HG02623 (cell line): ENCODE measurements around the gene SAMD4B.
"Not testable (repeated sequence)": the region's sequence is repeated elsewhere in the genome, so short reads cannot be mapped to it uniquely, and the experiment has no call there.

Experiments
- ATAC-seq: cut with Tn5 transposase; IDR thresholded peaks from one replicate; pipeline ENCODE4 v1.9.1; 2021; ENCODE audit warnings: moderate library complexity; ENCODE audit not compliant: unreplicated experiment

Gene SAMD4B

GRCh38 chr19:39310558-39311311 lies 31.5 kb upstream of the SAMD4B start:
- no peak for ATAC-seq

- ATAC-seq: no peak
Observed at GRCh38 chr19:39314016-39314728, 28.0 kb upstream of the SAMD4B start.

DNA sequence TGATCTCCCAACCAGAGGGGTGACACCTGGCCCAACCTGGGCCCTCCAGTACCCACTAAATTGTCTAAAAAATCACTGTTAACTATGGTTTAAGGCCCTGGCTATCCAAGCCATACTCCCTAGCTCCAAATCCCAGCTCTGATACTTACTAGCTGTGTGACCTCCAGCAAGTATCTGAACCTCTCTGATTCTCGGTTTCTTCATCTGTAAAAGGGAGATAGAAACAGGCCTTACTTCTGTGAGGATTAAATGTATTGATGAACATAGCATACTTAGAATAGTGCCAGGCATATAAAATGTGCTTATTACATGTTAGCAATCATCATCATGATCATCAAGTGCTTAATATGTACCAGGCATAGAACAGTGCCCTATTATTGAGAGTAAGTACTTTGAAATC lies 26.3 kb upstream of the SAMD4B start:
- no peak for ATAC-seq

DNA sequence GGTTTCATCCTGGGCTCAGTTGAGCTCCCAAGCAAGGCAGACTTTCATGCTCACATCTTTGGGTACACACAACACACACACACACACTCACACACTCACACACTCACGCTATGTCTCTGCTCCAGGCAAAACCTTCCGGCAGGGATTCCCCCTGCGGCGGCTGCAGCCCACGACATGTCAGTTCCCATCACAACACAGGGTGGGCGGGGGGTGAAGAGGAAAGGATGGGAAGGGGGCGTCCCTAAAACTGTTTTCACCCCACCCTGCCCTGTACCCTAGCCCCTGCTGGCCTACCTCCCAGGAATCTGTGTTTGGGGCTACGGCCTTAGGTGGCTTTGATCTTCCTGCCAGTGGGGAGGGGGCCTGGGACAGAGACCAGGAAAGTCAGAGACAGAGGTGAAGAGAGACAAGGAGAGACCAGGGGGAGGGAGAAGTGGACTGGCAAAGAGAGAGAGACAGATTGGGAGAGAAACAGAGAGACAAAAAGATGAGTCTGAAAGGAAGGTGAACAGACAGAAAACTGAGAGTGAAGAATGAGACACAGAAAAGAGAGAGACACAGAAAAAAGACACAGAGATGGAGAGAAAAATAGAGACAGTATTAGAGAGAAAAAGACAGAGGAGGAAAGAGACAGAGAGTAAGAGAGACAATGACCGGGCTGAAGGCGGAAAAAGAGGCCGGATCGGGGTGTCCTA lies 25.4 kb upstream of the SAMD4B start:
- ATAC-seq: no peak

GRCh38 chr19:39317476-39317875 lies 24.7 kb upstream of the SAMD4B start:
- no peak for ATAC-seq

- no peak for ATAC-seq
Observed at GRCh38 chr19:39318071-39318470, 24.1 kb upstream of the SAMD4B start.

GRCh38 chr19:39318690-39319089 lies 23.5 kb upstream of the SAMD4B start:
- ATAC-seq: no peak

DNA sequence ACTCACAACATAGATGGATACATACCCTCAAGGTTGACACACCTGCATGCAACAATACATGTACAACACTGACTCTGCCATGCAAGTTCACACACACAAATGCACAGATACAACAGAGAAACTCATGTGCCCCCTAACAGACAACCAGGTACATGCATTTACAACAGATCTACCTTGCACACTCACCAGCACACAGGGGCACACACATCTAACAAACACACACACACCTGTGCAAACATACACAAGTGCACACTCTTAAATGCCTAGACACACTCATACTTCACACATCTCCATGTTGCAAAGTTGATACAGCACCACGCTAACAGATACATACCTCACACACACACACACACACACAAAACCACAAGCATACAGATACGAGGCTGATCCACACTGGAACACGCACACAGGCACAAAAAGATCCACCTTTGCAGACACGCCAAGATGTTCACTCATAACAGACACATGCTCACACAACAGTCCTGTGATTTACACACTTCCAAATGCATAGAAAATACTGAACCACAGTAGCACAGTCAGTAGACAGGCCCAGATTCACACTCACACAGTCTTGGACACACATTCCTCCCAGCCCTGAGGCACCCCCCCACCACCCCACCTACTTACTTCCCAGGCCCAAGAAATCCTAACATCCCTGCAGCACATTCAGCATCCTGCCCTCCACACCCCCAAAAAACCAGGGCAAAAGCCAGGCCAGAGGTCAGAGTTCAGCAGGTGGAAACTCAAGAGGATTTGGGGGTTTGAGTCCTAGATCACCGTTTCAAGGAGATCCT lies 22.9 kb upstream of the SAMD4B start:
- no peak for ATAC-seq

- no peak for ATAC-seq
Observed at GRCh38 chr19:39319892-39320248, 22.4 kb upstream of the SAMD4B start.

DNA sequence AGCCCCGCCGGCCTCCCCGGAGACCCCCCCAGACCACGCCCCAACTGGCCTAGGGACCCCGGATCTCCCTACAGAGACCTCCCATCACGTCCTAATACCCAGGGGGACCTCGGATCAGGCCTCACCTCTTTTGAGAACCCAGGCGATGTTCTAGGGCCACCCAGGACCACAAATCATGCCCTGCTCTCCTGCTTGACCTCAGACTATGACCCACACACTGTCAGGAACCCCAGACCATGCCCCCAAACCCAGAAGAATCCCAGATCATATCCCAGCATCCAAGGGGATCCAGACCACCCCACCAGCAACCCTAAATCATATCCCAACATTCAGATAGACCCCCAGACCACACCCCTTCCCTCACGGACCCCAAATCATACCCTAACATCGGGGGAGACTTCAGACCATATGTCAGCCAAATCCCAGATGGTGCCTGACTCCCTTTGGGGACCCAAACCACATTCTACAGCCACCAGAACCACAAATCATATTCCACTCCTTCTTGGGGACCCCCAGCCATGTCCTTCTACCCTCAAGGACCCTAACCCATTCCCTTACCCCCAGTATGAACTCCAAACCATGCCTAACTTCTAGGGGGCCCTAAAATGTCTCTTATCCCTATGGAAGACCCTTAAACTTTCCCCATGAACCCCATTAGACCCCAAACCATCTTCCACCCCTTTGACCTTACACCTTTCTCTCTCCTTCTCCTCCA lies 20.9 kb upstream of the SAMD4B start:
- no peak for ATAC-seq

DNA sequence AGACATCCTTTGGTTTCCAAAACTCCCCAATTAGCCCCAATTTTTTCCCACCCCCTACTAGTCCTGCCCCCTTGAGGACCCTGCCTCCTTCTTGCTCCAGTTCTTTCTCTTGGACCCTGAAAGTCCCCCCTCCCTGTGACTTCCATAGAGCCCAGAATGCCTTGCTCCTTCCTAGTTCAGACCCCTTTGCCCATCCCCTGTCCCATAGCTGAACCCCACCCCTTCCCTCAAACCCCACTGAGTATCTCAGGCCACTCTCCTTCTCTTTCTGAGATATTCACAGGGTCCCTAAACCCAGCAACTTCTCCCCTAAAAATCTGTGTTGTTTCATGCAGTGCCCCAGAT lies 20.4 kb upstream of the SAMD4B start:
- no peak for ATAC-seq

GRCh38 chr19:39324242-39324842 lies 17.9 kb upstream of the SAMD4B start:
- ATAC-seq: no peak

DNA sequence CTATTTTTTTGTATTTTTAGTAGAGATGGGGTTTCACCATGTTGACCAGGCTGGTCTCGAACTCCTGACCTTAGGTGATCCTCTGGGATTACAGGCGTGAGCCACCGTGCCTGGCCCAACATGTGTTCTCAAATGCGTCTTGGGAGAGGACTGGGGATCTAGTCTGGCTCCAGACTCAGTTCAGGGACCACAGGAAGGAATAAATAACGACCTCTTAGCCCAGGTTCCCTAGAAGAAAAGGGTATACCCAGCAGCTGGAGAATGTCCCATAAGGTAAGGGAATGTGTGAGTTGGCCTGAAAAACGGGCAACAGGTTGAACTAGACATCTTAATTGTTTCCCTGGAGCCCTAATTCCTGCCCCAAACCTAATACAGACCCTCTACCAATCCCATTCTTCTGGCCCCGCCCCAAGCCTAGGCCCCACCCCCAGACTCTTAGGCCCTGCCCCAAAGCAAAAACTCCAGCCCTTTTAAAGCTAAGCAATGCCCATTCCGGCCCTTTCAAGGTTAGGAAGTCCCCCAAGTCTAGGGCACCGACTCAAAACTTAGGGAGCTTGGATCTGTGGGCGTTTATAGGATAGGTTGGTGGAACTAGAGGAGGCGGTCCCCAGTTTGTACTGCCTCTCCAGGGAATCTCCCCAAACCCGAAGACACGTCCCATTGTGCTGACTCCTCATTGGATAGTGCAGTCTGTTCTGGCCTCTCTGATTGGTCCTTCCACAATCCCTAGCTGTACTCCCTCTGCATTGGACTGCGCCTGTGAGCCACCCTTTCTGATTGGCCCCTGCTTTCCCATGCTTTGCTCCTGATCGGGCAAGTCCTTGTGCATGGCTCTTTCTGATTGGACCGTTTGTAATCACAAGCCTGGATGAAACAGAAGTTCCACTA lies 16.2 kb upstream of the SAMD4B start:
- no peak for ATAC-seq

- no peak for ATAC-seq
Observed at GRCh38 chr19:39327363-39328045, 14.7 kb upstream of the SAMD4B start.

DNA sequence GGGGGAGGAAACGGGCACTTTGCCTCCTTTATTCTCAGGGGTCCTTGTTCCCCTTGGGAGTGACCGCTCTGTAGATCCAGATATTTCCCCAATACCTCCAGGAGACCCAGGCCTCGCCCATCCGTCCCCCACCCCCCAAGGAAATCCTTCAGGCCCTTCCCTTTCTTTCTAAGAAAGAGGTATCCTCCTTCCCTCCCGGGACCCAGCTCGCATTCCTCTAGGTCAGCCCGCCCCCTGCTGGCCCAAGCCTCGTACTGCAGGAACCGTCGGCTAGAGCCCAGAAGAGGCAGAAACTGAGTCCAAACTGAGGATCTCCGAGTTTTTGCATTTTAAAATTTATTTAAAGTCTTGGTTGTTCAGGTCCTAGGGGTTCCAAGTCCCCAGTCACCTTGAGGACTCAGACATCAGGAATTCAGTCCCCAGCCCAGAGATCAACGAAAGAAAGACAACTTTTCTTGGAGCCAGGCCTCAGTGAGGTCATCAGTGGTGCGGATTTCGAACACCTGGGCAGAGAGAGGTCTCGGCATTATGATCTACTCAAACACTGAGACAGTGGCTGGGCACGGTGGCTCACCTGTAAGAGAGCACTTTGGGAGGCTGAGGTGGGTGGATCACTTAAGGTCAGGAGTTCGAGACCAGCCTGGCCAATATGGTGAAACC lies 14.0 kb upstream of the SAMD4B start:
- ATAC-seq: no peak

DNA sequence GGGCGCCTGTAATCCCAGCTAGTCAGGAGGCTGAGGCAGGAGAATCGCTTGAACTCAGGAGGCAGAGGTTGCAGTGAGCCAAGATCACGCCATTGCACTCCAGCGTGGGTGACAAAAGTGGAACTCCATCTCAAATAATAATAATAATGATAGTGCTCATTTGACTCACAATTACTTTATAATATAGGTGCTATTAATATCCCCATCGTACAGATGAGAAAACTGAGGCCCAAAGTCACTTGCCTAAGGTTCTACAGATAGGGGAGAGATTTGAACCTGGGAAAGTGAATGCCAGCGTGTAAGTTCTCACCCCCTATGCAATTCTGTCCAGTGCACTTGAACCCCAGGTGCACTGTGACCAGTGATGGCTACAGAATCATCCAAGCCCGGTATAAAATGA lies 12.3 kb upstream of the SAMD4B start:
- ATAC-seq: no peak

GRCh38 chr19:39332293-39332692 lies 9.9 kb upstream of the SAMD4B start:
- ATAC-seq: no peak

GRCh38 chr19:39332738-39333137 lies 9.5 kb upstream of the SAMD4B start:
- not testable (repeated sequence) for ATAC-seq
